Sigmoid colon (tissue), 7 donors: ENCODE measurements around the gene RGR. TPM values are rescaled to one million over a fixed set of nuclear protein-coding genes. Genes with fewer than 3 reads are reported as not detected.
A peak's percentile ranks its signal among the peaks of the same experiment; 100 is the strongest.

Experiments
- DNase-seq: peaks from one replicate; pipeline ENCODE4 v3.0.0-alpha.2; 2019
- H3K27ac ChIP-seq, 4 donors: fragments of 200-600 bp; sonication (generic); one replicate each; pipeline ENCODE4 v1.5.1; 2016 to 2019; ENCODE audit warnings: mild to moderate bottlenecking in 1 of 4
- H3K27me3 ChIP-seq, 3 donors: fragments of 200-600 bp; sonication (generic); one replicate each; pipeline ENCODE4 v1.5.1; 2019; ENCODE audit warnings: mild to moderate bottlenecking in 1 of 3
- H3K36me3 ChIP-seq, 4 donors: fragments of 200-600 bp; sonication (generic); one replicate each; pipeline ENCODE4 v1.5.1; 2016 to 2019
- H3K4me1 ChIP-seq, 4 donors: fragments of 200-600 bp; sonication (generic); one replicate each; pipeline ENCODE4 v1.5.1; 2017 to 2019
- H3K4me3 ChIP-seq, 4 donors: fragments of 200-600 bp; sonication (generic); one replicate each; pipeline ENCODE4 v1.5.1; 2017 to 2019; ENCODE audit warnings: mild to moderate bottlenecking in 2 of 4, moderate library complexity in 1 of 4
- H3K9me3 ChIP-seq, 4 donors: fragments of 200-600 bp in 3 of 4; sonication (generic) in 3 of 4; one replicate each; pipeline versions ENCODE4 v1.5.1 to v1.6.1; 2013 to 2019
- CTCF ChIP-seq, 4 experiments: fragments of 450-650 bp in 3 of 4; fragments of 200-600 bp in 1 of 4; IDR thresholded peaks; one replicate each; pipeline ENCODE4 v1.5.1; 2016 to 2019; ENCODE audit warnings: antibody characterized with exemption in 4 of 4, mild to moderate bottlenecking in 3 of 4, moderate library complexity in 2 of 4
- EP300 ChIP-seq, 4 donors: sonication (generic); formaldehyde crosslinking; IDR thresholded peaks; one replicate each; pipeline ENCODE4 v1.6.1; 2017; ENCODE audit warnings: antibody characterized with exemption in 4 of 4
- POLR2A ChIP-seq, 2 donors: fragments of 450-650 bp; IDR thresholded peaks; one replicate each; pipeline ENCODE4 v1.6.1; 2016; ENCODE audit warnings: antibody characterized with exemption in 2 of 2, mild to moderate bottlenecking in 2 of 2, moderate library complexity in 2 of 2
- POLR2AphosphoS5 ChIP-seq, 4 donors: sonication (generic); formaldehyde crosslinking; IDR thresholded peaks; one replicate each; pipeline ENCODE4 v1.6.1; 2017; ENCODE audit warnings: antibody characterized with exemption in 4 of 4
- WGBS, 2 donors: extraction: QIAGEN DNeasy Blood & Tissue Kit; methylation state at CpG; one replicate each; pipeline ENCODE4 v1.1.7; 2013; 5-methylcytosine and 5-hydroxymethylcytosine counted together
- intact Hi-C: fragments of 100-400 bp; cut with DNase I; formaldehyde crosslinking; loops from one replicate; pipeline ENCODE4 v1.15.1; 2023
- polyA plus RNA-seq, 3 donors: library from polyadenylated mRNA; stranded (reverse); fragments of 200-250 nt; gene quantifications; one replicate each; pipeline ENCODE4 v1.2.3, GENCODE V29; 2013
- total RNA-seq, 4 donors: library from RNA; depleted of rRNA; stranded (reverse); fragments of >200 nt; gene quantifications; one replicate each; pipeline ENCODE4 v1.1.0, GENCODE V29; 2016
- donor health status: healthy with polysubstance abuse.
- donor health status: Bipolar disorder and iron deficiency.
- donor health status: healthy.

The RGR gene
- total and polyA plus RNA-seq, 7 donors: 0.82 to 3.6 (median 1.4) TPM; not detected in 4

DNA sequence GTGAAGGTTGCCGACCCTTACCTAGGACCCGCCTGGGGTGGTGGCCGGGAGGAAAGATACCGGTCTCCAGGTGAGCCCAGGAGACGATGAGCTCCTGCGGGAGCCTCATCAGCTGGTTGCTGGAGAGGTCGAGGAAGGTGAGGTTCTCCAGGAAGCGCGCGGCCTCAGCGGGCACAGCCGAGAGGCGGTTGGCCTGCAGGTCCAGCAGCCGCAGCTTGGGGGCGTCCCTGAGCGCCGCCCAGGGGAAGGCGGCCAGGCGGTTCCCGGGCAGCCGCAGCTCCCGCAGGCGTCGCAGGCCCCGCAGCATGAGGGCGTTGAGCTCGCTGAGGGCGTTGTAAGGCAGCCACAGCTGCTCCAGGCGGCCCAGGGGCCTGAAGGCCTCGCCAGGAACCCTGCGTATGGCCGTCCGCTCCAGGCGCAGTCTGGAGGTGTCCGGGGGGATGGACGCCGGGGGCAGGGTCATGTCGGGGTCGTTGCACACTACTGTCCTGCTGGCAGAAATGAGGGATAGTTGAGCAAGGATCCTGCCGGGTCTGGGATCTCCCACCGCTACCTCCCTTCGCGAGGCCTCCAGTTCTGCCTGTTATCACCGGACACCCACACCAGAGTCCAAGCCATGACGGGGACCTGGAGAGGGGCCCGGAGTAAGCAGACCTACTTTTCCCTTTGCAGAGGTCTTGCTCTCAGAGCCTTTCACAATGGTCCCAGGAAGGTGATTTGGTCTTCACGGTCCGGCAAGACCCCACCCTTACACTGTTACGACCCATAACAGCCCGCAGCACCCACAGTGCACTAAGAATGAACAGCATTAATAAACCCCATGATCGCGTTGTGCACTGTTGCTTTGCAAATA, 7.4 kb upstream of the RGR start:
- Histone ChIP-seq H3K36me3 (no peaks in the 10 kb centered on the region), H3K9me3 (no peaks in the 10 kb centered on the region), H3K27ac (no peak overlapping the region), H3K27me3 (peaks cover 0 to 20% (median 6%) of the 10 kb centered on the region in 3 donors), H3K4me1 (no peaks in the 10 kb centered on the region), H3K4me3 (no peak overlapping the region)
- intact Hi-C loops: no loop called here
- no peak for DNase-seq
- TF ChIP-seq POLR2AphosphoS5 (IDR thresholded peaks at IDR 0.05): no peak
- no peak for TF ChIP-seq CTCF (IDR thresholded peaks at IDR 0.05)
- no peak for TF ChIP-seq POLR2A (IDR thresholded peaks at IDR 0.05)
- no peak for TF ChIP-seq EP300 (IDR thresholded peaks at IDR 0.05)
- WGBS, 2 donors: 55 to 79% methylated on average over 52 of the region's 52 CpGs

DNA sequence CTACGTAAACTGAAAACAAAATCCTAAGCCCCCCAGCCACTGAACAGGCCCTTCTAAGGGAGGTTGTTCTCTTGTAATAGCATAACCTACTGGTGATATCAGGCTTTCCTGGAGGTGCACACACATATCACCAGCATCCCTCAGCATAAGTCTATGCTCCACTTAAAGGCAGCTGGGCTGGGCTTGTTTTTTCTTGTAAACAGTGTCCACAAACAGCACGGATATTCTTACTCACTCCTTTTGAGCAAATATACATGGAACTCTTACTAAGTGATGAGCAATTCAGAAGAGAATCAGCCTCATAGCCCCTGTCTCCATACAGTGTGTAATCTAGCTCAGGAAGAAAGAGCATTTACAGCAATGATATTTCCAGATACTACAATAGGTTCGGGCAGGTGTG, 5.9 kb upstream of the RGR start:
- Histone ChIP-seq H3K4me1 (no peaks in the 10 kb centered on the region), H3K27ac (no peak overlapping the region), H3K9me3 (no peaks in the 10 kb centered on the region), H3K27me3 (peaks cover 0 to 20% (median 6%) of the 10 kb centered on the region in 3 donors), H3K4me3 (no peak overlapping the region), H3K36me3 (no peaks in the 10 kb centered on the region)
- intact Hi-C loops: no loop called here
- TF ChIP-seq EP300 (IDR thresholded peaks at IDR 0.05) (no peak), CTCF (IDR thresholded peaks at IDR 0.05) (no peak), POLR2A (IDR thresholded peaks at IDR 0.05) (no peak), POLR2AphosphoS5 (IDR thresholded peaks at IDR 0.05) (no peak)
- DNase-seq: no peak
- WGBS, 2 donors: 70 to 82% methylated on average over 3 of the region's 3 CpGs

DNA sequence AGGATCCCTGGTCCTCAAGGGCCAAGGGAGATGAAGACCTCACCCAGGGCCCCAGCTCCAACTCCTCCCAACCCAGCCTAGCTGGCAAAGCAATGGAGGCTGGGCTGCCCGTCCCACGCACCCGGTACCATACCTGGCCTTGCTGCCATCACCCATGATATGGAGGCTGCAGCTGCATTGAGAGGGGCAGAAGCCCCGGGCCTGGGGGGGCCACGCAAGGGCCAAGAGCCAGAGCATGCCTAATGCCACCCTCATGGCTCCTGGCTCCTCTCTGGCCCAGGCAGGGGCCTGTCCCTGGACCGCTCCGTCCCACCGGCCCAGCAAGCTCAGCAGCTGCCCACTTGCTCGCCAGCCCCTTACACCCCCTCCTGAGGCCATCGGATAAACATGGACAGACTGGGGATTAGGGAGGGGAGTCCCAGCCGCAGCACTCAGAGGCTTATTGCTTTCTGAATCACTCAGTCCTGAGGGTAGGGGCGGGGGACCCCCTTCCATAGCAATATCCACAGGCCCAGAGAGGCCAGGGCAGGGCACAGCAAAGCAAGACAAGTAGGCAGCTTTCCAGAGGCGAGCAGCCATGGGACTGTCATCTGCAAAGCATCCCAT, 3.6 kb upstream of the RGR start, which contains the start of gene LRIT1:
Gene LRIT1, minus strand, starts transcription at position 362 of the 606 bp plus-strand sequence. Its CDS starts 107 bp downstream, at position 255.
- Histone ChIP-seq H3K27me3 (peaks cover 0 to 20% (median 6%) of the 10 kb centered on the region in 3 donors), H3K36me3 (no peaks in the 10 kb centered on the region), H3K27ac (no peak within 1 kb of the TSS), H3K9me3 (no peaks in the 10 kb centered on the region), H3K4me3 (no peak within 1 kb of the TSS), H3K4me1 (no peaks in the 10 kb centered on the region)
- intact Hi-C loops: no loop called here
- no peak for DNase-seq
- no peak for TF ChIP-seq CTCF (IDR thresholded peaks at IDR 0.05)
- TF ChIP-seq POLR2A (IDR thresholded peaks at IDR 0.05): no peak
- TF ChIP-seq EP300 (IDR thresholded peaks at IDR 0.05): no peak
- 82 to 87% methylated on average over 13 of the region's 13 CpGs for WGBS, 2 donors

DNA sequence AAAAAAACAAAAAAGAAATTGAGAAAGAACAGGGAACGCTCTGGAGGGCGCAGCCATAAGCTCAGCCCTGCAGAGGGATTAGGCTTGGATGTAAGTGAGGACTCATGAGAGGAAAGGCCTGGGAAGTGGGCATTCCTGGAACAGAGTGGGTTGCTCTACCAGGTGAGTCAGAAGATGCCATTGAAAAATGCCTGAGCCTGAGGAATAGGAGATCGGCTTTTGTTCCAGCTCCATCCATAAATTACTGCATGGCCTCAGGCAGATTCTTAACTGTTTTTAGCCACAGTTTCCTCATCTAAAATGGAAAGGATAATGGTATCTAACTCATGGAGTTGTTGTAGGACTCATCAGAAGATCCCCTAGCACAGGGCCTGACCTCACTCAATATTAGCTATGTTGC, 1.1 kb upstream of the RGR start:
- no peaks in the 10 kb centered on the region for H3K9me3 ChIP-seq
- TF ChIP-seq POLR2A (IDR thresholded peaks at IDR 0.05) (no peak), POLR2AphosphoS5 (IDR thresholded peaks at IDR 0.05) (no peak), EP300 (IDR thresholded peaks at IDR 0.05) (no peak), CTCF (IDR thresholded peaks at IDR 0.05) (no peak)
- H3K36me3 ChIP-seq: no peaks in the 10 kb centered on the region
- H3K4me1 ChIP-seq: no peaks in the 10 kb centered on the region
- H3K27ac ChIP-seq: peak overlapping the region in 1 of 4 donors; percentile 28
- intact Hi-C loops: no loop called here
- 96 to 97% methylated on average over 3 of the region's 3 CpGs for WGBS, 2 donors
- no peak for DNase-seq
- no peak overlapping the region for H3K4me3 ChIP-seq
- no peaks in the 10 kb centered on the region for H3K27me3 ChIP-seq
